Small intestine (tissue), 7 donors: ENCODE results near the gene TTLL9. TPM values are rescaled to one million over a fixed set of nuclear protein-coding genes. Genes with fewer than 3 reads are reported as not detected.

Experiments used
- DNase-seq, 2 donors: peaks; one replicate each; pipeline versions ENCODE4 v3.0.0 to v3.0.0-alpha.2; 2013
- FAIRE-seq: peaks from 2 replicates; lab custom pipeline; 2012; peaks lifted over from hg19 to GRCh38; lab: Jason Lieb, UNC
- H3K27ac ChIP-seq, 3 donors: one replicate each; pipeline ENCODE4 v1.5.1; 2013; ENCODE audit warnings: low read length in 2 of 3, mild to moderate bottlenecking in 2 of 3, control low read depth in 1 of 3, inconsistent platforms in 1 of 3, low read depth in 1 of 3, moderate library complexity in 1 of 3
- H3K27me3 ChIP-seq, 3 donors: one replicate each; pipeline ENCODE4 v1.6.1; 2013; ENCODE audit warnings: low read length in 3 of 3, inconsistent platforms in 1 of 3; ENCODE audit not compliant: control insufficient read depth in 3 of 3, insufficient read depth in 3 of 3
- H3K36me3 ChIP-seq, 3 donors: one replicate each; pipeline ENCODE4 v1.6.1; 2013; ENCODE audit warnings: low read length in 3 of 3, inconsistent platforms in 1 of 3, low read depth in 1 of 3, mild to moderate bottlenecking in 1 of 3, moderate library complexity in 1 of 3; ENCODE audit not compliant: control insufficient read depth in 3 of 3, insufficient read depth in 2 of 3
- H3K4me1 ChIP-seq, 3 donors: one replicate each; pipeline ENCODE4 v1.6.1; 2013; ENCODE audit warnings: low read length in 2 of 3, inconsistent platforms in 1 of 3, low read depth in 1 of 3, mild to moderate bottlenecking in 1 of 3, moderate library complexity in 1 of 3; ENCODE audit not compliant: control insufficient read depth in 3 of 3, insufficient read depth in 2 of 3
- H3K4me3 ChIP-seq, 3 donors: one replicate each; pipeline ENCODE4 v1.5.1; 2013; ENCODE audit warnings: low read length in 3 of 3, control low read depth in 1 of 3, inconsistent platforms in 1 of 3, low read depth in 1 of 3, mild to moderate bottlenecking in 1 of 3, moderate library complexity in 1 of 3
- H3K9me3 ChIP-seq, 2 donors: one replicate each; pipeline ENCODE4 v1.6.1; 2013; ENCODE audit warnings: low read depth in 1 of 2, low read length in 1 of 2; ENCODE audit not compliant: control insufficient read depth in 2 of 2, insufficient read depth in 1 of 2
- WGBS, 3 donors: extraction: QIAGEN DNeasy Blood & Tissue Kit; methylation state at CpG; one replicate each; pipeline ENCODE4 v1.1.7; 2013; 5-methylcytosine and 5-hydroxymethylcytosine counted together
- polyA plus RNA-seq, 4 donors: library from polyadenylated mRNA; stranded (reverse) in 3 of 4; unstranded in 1 of 4; fragments of 200-250 nt in 3 of 4; fragments of 120-200 nt in 1 of 4; gene quantifications; one replicate each; pipeline versions ENCODE4 v1.2.1 to v1.2.3, GENCODE V29; 2013
- donor health status: healthy with polysubstance abuse.
- donor health status: control.
- donor health status: control.
- donor health status: Bipolar disorder and iron deficiency.
- donor health status: healthy.

TTLL9 gene
- polyA plus RNA-seq, 4 donors, result 0.07 to 0.38 TPM; not detected in 2

- no peaks in the 10 kb centered on the region for H3K27me3 ChIP-seq
- H3K27ac ChIP-seq, result no peak overlapping the region
- no peaks in the 10 kb centered on the region for H3K4me1 ChIP-seq
- no peak overlapping the region for H3K4me3 ChIP-seq
- H3K9me3 ChIP-seq, result no peaks in the 10 kb centered on the region
- H3K36me3 ChIP-seq, result no peaks in the 10 kb centered on the region
- 53 to 70% (median 54%) methylated on average over 8 of the region's 8 CpGs for WGBS, 3 donors
- DNase-seq (no peak), FAIRE-seq (no peak)
Measured at GRCh38 chr20:31934968-31935764, 64.7 kb downstream of the TTLL9 start.

- DNase-seq, result no peak
- Histone ChIP-seq H3K4me1 (no peaks in the 10 kb centered on the region), H3K9me3 (no peaks in the 10 kb centered on the region), H3K36me3 (no peaks in the 10 kb centered on the region), H3K27ac (no peak overlapping the region), H3K27me3 (no peaks in the 10 kb centered on the region), H3K4me3 (no peak overlapping the region)
- no peak for FAIRE-seq
- 80 to 84% (median 82%) methylated on average over 4 of the region's 4 CpGs for WGBS, 3 donors
Measured at GRCh38 chr20:31936420-31936819, 66.0 kb downstream of the TTLL9 start.

DNA sequence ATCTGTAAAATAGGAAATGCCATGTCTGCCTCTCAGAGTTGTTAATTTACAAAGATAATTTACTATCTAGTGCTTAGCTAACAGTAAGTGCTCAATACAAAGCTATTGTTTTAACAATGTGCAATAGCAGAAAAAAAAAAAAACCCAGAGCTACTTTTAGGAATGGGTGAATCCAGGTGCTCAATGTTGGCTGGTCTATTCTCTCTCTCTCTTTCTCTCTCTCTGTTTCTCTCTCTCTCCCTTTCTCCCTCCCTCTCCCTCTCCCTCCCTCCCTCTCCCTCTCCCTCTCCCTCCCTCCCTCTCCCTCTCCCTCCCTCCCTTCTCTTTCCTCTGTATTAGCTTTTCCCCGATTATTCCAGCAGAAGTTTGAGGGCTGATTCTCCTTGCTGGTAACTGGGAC, 67.4 kb downstream of the TTLL9 start:
- FAIRE-seq (no peak), DNase-seq (no peak)
- 50 to 58% (median 54%) methylated on average over 1 of the region's 1 CpG for WGBS, 3 donors
- Histone ChIP-seq H3K9me3 (no peaks in the 10 kb centered on the region), H3K4me3 (no peak overlapping the region), H3K4me1 (no peaks in the 10 kb centered on the region), H3K27me3 (no peaks in the 10 kb centered on the region), H3K36me3 (peaks cover 0 to 6% (median 0%) of the 10 kb centered on the region in 3 donors), H3K27ac (no peak overlapping the region)

DNA sequence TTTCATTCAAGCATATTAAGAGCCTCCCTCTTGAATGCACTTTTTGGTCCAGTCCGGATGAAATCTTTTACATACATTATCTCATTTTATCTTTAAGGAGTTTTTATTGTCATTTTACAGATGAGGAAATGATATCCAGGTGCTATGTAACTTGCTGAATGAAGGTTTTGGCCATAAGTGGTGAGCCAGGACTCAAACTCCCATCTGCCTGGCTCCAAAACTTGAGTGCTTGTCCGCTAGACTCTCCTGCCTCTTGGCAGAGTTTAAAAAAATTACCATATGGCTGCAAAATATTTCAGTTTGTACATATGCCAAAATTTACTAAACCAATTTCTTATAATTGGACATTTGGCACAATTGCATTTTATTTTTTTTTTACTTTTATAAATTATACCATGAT, 69.2 kb downstream of the TTLL9 start:
- H3K9me3 ChIP-seq, result no peaks in the 10 kb centered on the region
- H3K36me3 ChIP-seq, result peaks cover 0 to 23% (median 3%) of the 10 kb centered on the region in 3 donors
- no peak overlapping the region for H3K4me3 ChIP-seq
- 85 to 90% (median 88%) methylated on average over 2 of the region's 2 CpGs for WGBS, 3 donors
- no peak overlapping the region for H3K27ac ChIP-seq
- H3K27me3 ChIP-seq, result no peaks in the 10 kb centered on the region
- no peak for DNase-seq
- FAIRE-seq, result no peak
- no peaks in the 10 kb centered on the region for H3K4me1 ChIP-seq

GRCh38 chr20:31943052-31943471, 72.6 kb downstream of the TTLL9 start:
- no peaks in the 10 kb centered on the region for H3K27me3 ChIP-seq
- FAIRE-seq (no peak), DNase-seq (no peak)
- peaks cover 10 to 52% (median 21%) of the 10 kb centered on the region in 3 donors for H3K36me3 ChIP-seq
- WGBS, 3 donors, result 73 to 79% (median 74%) methylated on average over 2 of the region's 2 CpGs
- H3K9me3 ChIP-seq, result peaks cover 0 to 2% of the 10 kb centered on the region in 2 donors
- H3K4me3 ChIP-seq, result no peak overlapping the region
- H3K27ac ChIP-seq, result no peak overlapping the region
- H3K4me1 ChIP-seq, result no peaks in the 10 kb centered on the region

- H3K36me3 ChIP-seq, result peaks cover 14 to 69% (median 30%) of the 10 kb centered on the region in 3 donors
- H3K4me1 ChIP-seq, result no peaks in the 10 kb centered on the region
- 84 to 93% (median 85%) methylated on average over 4 of the region's 4 CpGs for WGBS, 3 donors
- H3K9me3 ChIP-seq, result peaks cover 0 to 4% of the 10 kb centered on the region in 2 donors
- no peak overlapping the region for H3K27ac ChIP-seq
- FAIRE-seq, result no peak
- H3K27me3 ChIP-seq, result no peaks in the 10 kb centered on the region
- no peak overlapping the region for H3K4me3 ChIP-seq
- DNase-seq, result no peak
Measured at GRCh38 chr20:31945319-31945718, 74.9 kb downstream of the TTLL9 start.

- FAIRE-seq (no peak), DNase-seq (no peak)
- peaks cover 0 to 1% (median 0%) of the 10 kb centered on the region in 3 donors for H3K4me1 ChIP-seq
- WGBS, 3 donors, result 76 to 88% (median 82%) methylated on average over 6 of the region's 6 CpGs
- H3K27me3 ChIP-seq, result no peaks in the 10 kb centered on the region
- H3K36me3 ChIP-seq, result peaks cover 14 to 69% (median 30%) of the 10 kb centered on the region in 3 donors
- no peak overlapping the region for H3K27ac ChIP-seq
- no peak overlapping the region for H3K4me3 ChIP-seq
- peaks cover 0 to 4% of the 10 kb centered on the region in 2 donors for H3K9me3 ChIP-seq
Measured at GRCh38 chr20:31945785-31946184, 75.4 kb downstream of the TTLL9 start.

GRCh38 chr20:31948008-31948407, 77.6 kb downstream of the TTLL9 start:
- Histone ChIP-seq H3K9me3 (peaks cover 0 to 4% of the 10 kb centered on the region in 2 donors), H3K4me3 (no peak overlapping the region), H3K4me1 (peaks cover 0 to 5% (median 0%) of the 10 kb centered on the region in 3 donors), H3K36me3 (peaks cover 14 to 61% (median 30%) of the 10 kb centered on the region in 3 donors), H3K27ac (no peak overlapping the region), H3K27me3 (no peaks in the 10 kb centered on the region)
- 92 to 99% (median 96%) methylated on average over 2 of the region's 2 CpGs for WGBS, 3 donors
- DNase-seq (no peak), FAIRE-seq (no peak)
